GM23338 (cell line): ENCODE results near the gene BPNT1.

Experiments used
- EZH2 ChIP-seq: fragments of 200-600 bp; sonication (generic); IDR thresholded peaks from one replicate; pipeline ENCODE4 v1.8.0; 2017; ENCODE audit warnings: antibody characterized with exemption, mild to moderate bottlenecking, low read depth; ENCODE audit not compliant: unreplicated experiment
- EZH2phosphoT487 ChIP-seq: fragments of 200-600 bp; sonication (generic); IDR thresholded peaks from one replicate; pipeline ENCODE4 v1.8.1; 2018; ENCODE audit warnings: antibody characterized with exemption; ENCODE audit not compliant: unreplicated experiment
- JUNB ChIP-seq: IDR thresholded peaks from one replicate; pipeline ENCODE4 v1.6.1; 2016; ENCODE audit warnings: antibody characterized with exemption; ENCODE audit not compliant: unreplicated experiment
- POLR2AphosphoS5 ChIP-seq: IDR thresholded peaks from 2 replicates; pipeline ENCODE4 v1.6.1; 2016; ENCODE audit warnings: antibody characterized with exemption, low read depth
- TF ChIP-seq, protein P1 (sequence below), 2 experiments: fragments of 200-600 bp in 1 of 2; sonication (generic) in 1 of 2; conservative IDR thresholded peaks; 2 replicates each; pipeline versions ENCODE4 v1.5.1 to v1.6.1; 2016 to 2017; ENCODE audit warnings: antibody characterized with exemption in 2 of 2, low read depth in 2 of 2, mild to moderate bottlenecking in 2 of 2, moderate library complexity in 1 of 2

DNA sequence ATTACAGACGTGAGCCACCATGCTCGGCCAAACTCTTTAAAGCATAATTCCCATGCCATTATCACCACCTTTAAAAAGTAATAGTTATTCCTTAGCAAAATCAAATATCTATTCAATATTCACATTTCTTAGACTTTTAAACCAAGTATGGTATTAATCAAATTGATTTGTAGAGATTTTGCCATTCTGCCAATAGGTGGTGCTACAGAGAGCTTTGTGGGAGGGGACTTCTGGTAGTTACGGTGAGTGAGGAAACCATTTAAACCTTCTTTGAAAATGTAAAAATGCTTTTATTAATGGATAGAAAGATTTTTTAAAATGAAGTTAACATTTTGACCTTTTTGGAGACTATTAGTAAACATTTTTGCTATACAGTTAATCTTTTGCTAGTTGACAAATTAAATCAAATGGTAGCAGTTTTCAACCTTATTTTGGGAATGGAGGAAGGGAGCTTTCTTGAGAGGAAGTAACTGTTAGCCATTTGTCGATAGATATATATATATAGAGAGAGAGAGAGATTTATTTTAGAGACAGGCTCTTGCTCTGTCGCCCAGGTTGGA is 23.6 kb upstream of the BPNT1 start:
- TF ChIP-seq, protein P1, sequence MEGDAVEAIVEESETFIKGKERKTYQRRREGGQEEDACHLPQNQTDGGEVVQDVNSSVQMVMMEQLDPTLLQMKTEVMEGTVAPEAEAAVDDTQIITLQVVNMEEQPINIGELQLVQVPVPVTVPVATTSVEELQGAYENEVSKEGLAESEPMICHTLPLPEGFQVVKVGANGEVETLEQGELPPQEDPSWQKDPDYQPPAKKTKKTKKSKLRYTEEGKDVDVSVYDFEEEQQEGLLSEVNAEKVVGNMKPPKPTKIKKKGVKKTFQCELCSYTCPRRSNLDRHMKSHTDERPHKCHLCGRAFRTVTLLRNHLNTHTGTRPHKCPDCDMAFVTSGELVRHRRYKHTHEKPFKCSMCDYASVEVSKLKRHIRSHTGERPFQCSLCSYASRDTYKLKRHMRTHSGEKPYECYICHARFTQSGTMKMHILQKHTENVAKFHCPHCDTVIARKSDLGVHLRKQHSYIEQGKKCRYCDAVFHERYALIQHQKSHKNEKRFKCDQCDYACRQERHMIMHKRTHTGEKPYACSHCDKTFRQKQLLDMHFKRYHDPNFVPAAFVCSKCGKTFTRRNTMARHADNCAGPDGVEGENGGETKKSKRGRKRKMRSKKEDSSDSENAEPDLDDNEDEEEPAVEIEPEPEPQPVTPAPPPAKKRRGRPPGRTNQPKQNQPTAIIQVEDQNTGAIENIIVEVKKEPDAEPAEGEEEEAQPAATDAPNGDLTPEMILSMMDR (conservative IDR thresholded peaks at IDR 0.05; ENCODE audit: low read depth in 2 of 2): peak; percentile 65 to 91
- TF ChIP-seq EZH2phosphoT487 (no peak), JUNB (no peak), EZH2 (no peak), POLR2AphosphoS5 (no peak)
